GM18867 (cell line): ENCODE results near the gene TMEM11.

Source experiments
- ATAC-seq: cut with Tn5 transposase; IDR thresholded peaks from one replicate; pipeline ENCODE4 v1.9.1; 2021; ENCODE audit warnings: mild to moderate bottlenecking, moderate library complexity; ENCODE audit not compliant: unreplicated experiment

The TMEM11 gene, protein sequence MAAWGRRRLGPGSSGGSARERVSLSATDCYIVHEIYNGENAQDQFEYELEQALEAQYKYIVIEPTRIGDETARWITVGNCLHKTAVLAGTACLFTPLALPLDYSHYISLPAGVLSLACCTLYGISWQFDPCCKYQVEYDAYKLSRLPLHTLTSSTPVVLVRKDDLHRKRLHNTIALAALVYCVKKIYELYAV

DNA sequence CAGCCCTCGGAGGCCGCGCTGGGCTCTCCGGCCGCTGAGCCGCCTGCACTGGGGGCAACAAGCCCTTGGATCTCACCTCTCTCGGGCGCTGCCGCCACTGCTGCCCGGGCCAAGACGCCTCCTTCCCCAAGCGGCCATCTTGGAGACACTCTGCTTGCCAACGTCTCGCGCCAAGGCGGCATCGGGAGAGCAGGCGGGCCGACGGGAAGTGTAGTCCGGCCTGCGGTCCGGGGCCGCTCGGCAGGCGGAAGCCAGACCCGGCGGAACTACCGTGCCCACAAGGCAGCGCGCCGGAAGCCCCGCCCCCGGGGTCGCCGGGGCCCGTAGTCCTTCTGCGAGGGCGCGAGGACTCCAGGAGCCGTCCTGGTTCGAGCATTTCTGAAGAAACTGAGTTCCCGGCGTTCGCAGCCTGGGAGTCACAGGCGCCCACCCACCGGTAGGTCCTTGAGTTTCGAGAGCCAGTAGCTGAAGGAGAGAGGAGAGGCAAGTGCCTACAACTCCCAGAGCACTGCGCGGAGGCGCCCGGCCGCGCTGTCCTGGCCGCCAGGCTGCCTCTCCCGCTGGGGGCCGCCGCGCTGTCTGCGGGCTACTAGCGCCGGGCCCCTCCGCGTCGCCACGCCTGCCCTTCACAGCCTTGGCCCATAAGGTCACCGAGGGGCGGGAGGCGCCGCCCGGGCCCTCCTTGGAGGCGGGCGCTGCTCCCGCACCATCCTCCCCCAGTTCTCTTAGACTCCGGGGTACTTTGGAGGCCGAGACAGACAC is at the start of gene TMEM11:
TSS of gene TMEM11 (minus strand) at position 147 of the 762 bp plus-strand sequence. CDS start at position 138, 9 bp downstream.
- ATAC-seq, result peak; percentile 84

DNA sequence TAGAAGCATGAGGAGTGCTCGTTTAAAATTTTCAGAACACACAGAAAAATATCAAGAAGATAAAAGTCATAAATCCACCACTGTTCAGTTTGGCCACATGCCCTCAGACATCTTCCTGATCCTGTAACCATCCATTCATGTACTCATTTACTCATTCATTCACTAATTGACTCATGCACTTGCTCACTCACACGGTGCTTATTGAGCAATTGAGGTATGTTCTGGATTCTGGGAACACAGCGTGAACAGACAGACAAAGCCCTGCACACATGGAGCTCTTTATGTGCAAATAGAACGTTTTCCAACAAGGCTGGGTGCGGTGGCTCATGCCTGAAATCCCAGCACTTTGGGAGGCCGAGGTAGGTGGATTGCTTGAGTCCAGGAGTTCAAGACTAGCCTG is 49.4 kb upstream of the TMEM11 start:
- ATAC-seq, result no peak

DNA sequence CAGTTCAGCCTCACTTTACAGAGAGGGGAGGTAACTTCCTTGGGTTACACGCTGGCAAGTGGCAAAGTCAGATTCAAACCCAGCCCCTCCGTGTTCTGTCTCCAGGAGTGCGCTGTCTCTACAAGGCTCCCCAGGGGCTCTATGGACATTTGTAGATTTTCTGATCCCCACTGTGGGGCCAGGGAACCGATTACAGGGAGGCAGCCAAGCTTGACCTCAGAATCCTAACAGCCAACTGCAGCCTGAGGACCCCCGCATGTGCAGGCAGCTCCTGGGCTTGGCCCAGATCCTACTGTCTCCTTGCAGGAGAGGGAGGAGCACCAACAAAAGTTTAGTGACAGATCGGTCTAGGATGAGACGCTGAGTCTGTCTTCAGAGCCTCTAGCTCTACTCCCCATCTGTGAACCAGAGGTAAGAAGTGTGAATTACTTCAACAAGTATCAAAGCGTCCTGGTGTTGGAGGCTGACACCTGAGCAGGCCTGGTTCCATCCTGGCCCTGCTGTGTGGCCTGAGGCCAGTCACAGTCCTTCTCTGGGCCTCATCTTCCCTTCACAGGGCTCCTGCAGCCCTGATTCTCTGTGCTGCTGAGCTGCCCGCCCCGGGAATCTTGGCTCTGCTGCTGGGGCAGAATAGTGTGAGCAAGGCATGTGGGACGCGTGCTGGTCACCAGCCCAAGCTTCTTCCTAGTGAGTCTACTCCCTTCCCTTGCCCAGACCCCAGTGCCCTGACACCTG is 48.5 kb upstream of the TMEM11 start:
- ATAC-seq, result no peak

DNA sequence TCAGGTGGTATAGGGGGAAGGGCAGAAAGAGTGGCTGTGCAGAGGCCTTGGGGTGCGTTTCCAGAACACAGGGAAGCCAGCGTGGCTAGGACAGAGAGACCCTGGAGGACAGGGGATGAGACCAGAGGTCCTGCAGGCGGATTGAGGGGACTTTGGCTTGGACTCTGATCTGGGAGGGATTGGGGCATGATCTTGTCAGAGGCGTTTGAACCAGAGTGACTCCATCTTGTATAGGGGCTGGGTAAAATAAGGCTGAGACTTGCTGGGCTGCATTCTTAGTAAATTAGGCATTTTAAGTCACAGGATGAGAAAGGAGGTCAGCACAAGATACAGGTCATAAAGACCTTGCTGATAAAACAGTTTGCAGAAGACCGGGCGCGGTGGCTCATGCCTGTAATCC is 44.6 kb upstream of the TMEM11 start:
- ATAC-seq, result no peak

DNA sequence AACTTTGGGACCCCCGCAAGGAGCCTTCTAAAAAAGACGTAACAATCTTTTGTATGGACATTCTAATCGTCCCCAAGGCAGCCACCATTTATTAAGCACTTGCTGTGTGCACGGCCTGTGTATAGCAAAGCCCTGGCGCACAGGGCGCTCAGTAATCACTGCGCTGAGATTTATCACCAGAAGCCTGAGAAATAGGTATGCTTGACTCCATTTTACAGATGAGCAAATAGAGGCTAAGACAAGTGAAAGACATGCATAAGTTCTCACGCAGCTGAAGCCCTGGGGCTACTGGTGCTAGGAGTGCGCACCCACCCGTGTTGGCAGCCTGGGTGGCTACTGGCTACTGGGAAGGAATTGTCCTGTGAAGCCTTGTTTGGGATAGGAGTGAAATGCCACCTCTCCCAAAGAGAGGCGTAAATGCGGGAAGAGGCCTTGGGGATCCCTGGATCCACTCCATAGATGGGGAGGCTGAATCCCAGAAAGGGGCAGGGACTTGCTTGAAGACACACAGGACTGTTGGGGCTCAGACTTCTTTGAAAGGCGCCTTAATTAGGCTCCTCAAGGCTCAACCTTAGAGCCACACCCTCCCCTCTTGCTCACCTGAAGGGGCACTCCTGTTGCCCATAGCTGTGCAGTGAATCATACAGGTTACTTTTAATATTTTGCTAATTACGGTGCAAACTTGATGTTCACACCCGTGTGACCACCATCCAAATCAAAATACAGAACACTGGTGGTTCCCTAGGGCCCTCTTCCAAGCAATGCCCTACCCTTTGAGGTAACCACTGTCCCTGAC is 39.9 kb upstream of the TMEM11 start:
- peak; percentile 19 for ATAC-seq

DNA sequence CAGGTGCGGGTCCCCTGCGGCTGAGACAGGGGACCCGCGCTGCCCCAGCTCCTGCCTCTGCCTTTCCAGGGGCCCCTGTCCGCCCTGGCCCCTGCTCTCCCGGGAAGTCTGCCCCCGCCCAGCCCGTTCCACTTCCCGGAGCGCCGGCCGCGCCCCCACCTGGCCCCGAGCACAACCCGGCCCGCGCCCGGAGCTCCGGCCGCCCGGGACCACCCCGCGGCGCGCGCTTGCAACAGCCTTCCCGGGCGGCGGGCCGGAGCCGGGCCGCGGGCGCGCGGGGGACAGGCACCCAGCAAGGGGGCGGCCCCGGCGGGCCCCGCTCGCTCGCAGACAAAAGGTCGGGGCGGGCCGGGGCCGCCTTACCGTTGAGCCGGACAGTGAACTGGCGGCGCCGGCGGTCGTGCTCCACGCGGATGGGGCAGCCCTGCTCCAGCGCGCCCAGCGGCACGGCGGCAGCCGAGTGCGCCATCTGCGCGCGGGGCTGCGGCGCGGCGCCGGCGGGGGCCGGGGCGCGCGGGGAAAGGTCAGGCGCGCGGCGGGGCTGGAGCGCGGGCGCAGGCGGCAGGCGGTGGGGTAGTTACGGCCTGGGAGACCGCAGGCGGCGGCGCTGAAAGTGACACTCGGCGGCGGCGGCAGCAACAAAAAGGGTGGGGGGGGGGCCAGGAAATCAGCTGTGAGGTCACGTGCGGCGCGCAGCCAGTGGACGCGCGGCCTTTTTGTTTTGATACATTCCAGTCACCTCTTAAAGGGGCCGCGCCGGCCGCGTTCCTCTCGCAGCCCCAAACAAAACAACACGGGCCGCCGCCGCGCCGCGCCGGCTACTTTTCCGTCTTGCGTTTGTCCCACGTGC is 39.1 kb upstream of the TMEM11 start, which contains the start of gene NATD1:
TSS of gene NATD1 (minus strand) at position 615 of the 850 bp plus-strand sequence. CDS start at position 469, 146 bp downstream.
- ATAC-seq, result peak; percentile 80

DNA sequence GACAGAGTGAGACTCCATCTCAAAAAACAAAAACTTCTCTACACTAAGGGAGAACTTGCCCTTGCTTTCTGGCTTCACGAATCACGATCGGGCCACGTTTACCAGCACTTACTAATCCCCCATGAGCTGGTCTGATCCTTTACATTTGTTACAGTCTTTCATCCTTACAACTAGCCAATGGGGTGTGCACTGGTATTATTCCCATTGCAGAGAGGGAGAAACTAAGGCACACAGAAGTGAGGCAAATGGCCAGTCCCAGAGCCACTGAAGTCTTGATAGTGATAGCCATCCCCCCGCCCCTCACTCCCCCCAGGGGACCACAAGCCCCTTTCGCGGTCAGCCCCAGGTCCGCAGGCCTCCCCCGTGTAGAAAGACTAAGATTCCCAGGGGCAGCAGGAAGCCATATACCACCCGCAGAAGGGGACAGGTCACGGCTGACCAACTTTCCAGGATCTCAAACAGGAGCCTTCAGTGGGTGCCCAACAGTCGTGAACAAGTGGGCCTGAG is 38.4 kb upstream of the TMEM11 start:
- ATAC-seq, result no peak

DNA sequence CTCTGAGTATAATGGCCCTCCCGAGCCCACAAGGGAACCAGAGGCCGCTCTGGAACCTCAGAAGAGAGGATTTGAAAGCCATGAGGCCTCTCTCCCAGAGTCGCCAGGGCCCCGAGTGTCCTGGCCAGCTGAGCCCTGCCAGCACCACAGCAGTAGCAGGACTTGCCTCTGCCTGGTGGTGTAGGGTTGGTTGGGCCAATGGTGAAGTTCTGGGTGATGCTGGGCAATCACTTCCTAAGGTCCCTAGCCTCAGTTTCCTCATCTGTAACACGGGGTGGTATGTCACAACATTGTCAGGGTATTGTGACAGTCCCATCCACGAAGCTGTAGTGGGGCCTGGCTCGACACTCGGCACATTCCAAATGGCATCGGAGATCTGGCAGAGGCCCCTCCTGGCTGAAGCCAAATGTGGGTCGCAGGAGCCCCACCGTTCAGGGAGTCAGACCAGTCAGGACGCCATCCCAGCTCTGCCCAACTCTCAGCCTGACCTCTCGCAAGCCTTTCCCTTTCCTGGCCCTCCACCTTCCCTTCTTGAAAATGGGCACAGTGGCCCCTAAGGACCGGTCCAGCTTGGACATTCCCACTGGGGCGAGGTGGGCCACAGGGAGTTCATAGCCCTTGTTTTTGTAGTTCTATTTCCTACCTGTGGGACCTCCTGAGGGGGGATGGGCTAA is 37.5 kb upstream of the TMEM11 start:
- ATAC-seq, result no peak

DNA sequence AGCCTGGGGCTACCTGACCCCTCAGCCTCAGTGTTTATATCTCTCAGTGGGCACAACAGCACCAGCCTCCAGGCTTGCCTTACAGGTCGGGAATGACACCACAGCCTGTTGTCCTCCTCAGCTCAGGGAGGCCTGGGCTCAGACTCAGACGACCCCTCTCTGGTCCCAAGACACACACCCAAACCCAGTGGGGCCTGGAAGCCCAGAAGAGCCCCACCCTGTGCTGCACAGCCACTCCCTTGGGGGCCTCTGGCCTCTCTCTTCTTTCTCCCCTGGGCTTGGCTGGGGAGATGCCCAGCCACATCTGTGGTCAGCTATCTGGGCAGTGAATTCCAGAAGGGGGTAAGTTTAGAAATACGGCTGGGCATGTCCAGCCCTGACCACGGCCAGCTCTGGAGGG is 36.9 kb upstream of the TMEM11 start:
- ATAC-seq, result no peak

DNA sequence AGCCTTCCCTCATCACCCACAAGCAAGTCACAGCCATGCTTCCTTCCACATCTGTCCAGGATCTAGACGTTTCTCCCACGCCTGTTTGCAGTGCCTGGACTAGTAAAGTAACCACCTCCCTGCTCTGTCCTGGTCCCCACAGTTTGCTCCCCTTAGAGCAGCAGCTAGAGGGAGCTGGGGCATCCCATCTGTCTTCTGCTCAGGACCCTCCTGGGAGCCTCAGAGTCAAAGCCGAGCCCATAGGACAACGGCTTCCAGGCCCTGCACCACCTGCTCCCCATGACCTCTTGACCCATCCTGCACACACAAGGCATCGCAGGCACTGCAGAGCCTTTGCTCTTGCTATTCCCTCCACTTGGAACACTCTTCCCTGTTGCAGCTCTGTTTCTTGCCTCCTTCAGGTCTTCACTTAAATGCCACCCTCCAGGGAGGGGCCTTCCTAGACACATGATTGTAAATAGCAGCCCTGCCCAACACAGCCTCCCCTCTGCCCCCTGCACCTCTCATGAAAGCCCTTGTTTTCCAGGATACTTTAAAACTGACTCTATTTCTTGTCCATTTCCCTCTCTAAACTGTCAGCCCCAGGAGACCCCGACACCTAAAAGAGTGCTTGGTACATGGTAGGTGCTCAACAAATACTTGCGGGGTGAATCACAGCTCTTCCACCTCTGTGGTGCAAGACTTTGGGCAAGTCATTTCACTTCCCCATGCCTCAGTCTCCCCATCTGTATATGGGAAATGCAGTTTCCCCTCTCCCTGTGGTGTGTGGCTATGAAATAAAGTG is 36.2 kb upstream of the TMEM11 start:
- no peak for ATAC-seq

DNA sequence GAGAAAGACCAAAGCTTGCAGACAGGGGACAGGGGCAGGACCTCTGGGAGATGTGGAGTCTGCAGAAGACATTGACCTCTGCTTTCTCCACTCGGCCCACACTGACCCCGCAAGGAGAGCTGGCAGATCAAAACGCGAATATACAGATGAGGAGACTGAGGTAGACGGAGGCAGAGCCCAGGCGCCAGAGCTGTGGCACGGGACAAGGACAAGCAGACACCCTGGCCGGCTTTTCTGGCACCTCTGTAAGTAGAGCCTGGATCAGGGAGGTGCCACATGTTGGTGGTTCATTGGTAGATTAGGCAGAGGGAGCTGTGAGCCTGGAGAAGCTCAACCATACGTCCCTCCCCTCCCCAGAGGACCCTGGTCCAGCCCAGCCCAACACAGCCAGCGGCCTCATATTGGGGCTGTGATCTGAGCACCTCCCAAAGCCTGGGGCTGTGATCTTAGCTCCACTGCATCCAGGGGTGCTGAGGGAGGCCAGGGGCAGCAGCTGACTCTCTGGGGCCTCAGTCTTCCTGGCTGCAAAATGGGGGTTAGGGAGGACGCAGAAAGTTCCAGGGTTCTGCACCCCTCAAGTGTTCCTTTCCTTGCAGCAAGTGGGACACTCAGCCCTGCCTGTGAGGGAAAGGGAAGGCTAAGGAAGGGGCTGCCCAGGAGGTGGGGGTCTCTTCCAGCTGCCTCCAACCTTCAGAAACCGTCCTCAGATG is 35.3 kb upstream of the TMEM11 start:
- ATAC-seq, result no peak

DNA sequence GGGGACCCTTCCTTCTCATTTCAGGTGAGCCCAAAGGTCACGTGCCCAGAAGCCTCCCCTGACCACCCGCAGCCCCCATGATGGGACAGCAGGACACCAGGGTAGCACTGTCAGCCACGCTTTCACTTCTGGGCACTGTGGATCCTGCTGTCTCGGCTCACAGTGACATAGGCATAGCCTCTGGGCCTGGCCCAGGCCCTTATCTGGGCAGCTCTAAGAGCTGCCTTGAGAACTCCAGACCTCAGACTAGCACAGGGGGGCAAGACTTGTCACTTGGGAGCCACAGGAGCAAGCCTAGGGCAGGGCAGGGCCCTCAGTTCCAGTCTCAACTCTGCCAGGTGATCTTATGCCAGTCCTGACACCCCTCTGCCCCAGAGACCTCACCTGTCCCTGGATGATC is 34.5 kb upstream of the TMEM11 start:
- no peak for ATAC-seq

DNA sequence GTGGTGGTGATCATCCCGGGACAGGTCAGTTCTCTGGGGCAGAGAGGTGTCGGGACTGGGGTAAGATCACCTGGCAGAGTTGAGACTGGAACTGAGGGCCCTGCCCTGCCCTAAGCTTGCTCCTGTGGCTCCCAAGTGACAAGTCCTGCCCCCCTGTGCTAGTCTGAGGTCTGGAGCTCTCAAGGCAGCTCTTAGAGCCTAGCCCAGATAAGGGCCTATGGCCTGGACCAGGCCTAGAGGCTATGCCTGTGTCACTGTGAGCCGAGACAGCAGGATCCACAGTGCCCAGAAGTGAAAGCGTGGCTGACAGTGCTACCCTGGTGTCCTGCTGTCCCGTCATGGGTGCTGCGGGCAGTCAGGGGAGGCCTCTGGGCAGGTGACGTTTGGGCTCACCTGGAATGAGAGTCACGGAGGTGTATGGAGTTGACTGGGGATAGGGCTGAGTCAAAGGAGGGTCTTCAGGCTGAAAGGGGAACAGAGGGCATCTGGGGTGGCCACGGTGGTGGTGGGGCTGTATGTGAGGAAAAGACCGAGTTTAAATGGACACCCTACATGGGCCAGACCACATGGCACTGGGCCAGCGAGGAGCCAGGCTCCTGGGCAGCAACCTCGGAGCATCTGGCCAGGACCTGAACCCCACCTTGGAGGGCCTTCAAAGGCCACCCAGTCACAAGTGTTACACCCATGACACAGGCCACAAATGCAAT is 33.7 kb upstream of the TMEM11 start:
- no peak for ATAC-seq

DNA sequence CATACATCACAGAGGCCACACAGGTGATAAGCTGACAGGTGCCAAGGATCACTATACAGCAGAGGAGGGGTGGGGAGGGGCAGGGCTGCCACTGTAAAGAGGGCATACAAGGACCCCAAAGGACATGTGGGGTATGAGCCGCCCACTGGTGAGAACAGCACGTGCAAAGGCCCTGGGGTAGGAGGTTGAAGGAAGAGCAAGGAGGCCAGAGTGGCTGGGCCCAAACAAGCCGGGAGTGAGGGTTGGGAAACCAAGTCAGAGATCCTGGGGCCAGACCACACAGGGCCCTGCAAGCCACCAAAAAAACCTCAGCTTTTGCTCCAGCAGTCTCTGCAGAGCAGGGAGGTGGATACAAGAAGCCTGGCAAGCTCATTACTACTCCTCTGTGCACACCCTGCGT is 32.7 kb upstream of the TMEM11 start:
- no peak for ATAC-seq

DNA sequence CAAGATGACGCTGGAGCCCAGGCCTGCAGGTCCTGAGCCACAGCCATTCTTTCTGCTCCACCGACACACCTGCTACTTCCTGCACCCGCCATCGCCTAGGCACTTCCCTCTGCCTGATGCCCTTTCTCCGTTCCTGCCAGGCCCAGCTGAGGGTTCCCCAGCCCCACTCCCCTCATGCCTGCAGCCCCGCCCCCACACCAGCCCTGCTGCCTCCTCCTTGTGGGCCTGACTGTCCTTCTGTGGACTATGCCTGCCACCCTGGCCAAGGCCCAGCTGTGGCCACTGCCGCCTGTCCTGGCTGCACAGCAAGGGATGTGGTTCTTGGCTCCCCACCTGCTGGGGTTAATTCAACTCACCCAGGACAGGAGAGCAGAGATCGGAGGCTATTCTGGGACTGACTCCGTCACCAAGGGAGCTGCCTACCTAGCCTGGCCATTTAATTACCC is 31.7 kb upstream of the TMEM11 start:
- no peak for ATAC-seq

DNA sequence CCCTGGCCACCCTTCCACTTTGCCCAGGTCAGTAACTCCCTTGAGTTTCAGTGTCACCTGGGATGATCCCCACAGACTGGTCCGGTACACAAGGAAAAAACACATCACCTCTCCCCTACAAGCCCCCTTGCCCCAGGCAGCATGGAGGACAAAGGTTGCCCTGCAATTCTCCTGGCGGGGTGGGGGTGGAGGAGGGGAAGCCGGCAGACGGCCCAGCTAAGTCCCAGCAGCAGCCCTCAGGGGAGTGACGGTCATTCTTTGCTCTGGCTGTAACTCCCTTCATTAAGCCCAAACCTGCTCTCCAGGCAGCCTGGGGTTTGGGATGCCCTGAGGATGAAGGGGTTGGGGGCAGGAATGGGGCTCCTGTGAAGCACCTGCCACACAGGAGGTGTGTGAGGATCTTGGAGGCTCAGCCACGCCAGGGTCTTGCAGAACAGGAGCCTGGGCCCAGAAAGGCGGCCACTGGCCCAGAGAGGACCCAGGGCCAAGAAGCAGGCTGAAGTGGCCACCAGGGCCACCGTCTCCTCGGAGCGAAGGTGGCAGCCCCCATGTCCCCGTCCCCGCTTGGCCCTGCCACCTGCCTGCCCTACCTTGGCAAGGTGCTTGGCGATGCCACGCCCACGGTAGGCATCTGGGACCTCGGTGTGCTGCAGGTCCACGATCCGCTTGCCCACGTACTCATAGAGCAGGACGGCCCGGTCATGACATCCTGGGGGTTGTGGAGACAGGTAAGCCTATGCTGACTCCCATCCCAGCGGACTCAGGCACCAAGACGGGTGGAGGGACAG is 29.7 kb upstream of the TMEM11 start:
- ATAC-seq, result no peak
